NCI-H1417 treated with DMSO at 0.1 percent for 48 hours (cell line): Measurements from ENCODE around the gene DENND1A.
A peak's percentile ranks its signal among the peaks of the same experiment; 100 is the strongest.

Experiments used
- DNase-seq: peaks from one replicate; lab custom pipeline; 2025; lab: John Stamatoyannopoulos, UW

The DENND1A gene

DNA sequence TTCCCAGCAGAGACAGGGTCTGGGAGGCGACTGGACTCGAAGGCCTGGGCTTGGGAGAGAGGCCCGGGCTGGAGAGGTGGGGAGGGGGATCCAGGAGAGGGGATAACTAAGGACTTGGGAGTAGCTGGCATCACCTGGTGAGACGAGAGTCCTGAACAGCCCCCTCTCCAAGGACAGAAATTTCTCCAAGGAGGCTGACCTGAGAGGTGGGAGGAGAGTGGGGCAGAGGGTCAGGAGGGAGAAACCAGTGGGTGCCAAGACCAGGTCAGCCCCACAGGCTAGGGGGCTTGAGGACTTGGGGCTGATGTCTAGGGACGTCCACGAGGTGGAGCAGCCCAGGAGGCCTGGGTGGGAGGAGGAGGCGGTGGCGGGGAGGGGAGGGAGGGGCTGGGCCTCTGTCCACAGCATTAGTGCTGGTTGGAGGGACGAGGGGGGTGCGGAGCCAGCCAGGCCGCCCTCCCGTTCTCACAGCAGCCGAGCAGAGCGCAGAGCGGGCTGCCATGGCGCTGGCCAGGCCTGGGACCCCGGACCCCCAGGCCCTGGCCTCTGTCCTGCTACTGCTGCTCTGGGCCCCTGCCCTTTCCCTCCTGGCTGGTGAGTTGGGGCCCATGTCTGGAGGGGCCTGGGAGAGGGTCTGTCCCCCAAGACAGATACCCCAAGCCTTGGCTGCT is 574.0 kb downstream of the DENND1A start, which contains the start of gene CRB2:
Gene CRB2, plus strand, starts transcription at position 437 of the 671 bp plus-strand sequence. Its CDS starts 64 bp downstream, at position 501.
- no peak for DNase-seq

DNA sequence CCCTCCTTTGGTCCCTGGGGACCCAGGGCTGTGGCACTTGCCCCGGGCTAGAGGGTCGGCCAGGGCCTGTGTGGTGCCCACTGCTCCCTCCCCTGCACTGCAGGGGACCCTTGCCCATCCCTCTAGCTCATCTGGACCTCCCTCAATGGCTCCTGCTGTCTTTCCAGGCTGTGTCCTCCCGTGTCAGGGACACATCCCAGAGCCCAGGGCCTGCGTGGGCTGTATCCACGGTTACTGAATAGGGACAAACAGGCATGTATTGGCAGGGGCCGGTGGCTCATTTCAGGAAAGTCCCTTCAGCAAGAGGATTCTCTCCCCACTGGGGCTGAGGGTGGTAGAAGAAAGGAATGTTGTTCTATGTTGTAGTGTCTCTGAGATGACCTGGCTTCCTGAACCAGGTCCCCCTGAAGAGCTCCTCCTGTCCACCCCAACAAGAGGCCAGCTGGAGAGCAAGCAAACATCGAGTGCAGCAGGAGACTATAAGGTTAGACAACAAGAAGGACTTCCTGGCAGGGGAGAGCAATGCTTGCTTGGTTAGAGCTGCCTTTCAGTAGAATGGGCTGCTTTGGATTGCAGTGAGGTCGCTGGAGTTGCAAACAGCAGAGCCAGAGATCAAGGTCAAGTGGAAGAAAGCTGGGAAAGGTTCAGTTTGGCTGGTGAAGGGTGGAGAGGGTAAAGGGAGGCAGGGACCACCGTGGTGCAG is 575.0 kb downstream of the DENND1A start:
- no peak for DNase-seq

GRCh38 chr9:123353984-123354591 is 575.8 kb downstream of the DENND1A start:
- peak; percentile 37 for DNase-seq

GRCh38 chr9:123353041-123353440 is 576.9 kb downstream of the DENND1A start:
- DNase-seq = no peak

- no peak for DNase-seq
Measured at GRCh38 chr9:123350590-123351310, 579.2 kb downstream of the DENND1A start.

DNA sequence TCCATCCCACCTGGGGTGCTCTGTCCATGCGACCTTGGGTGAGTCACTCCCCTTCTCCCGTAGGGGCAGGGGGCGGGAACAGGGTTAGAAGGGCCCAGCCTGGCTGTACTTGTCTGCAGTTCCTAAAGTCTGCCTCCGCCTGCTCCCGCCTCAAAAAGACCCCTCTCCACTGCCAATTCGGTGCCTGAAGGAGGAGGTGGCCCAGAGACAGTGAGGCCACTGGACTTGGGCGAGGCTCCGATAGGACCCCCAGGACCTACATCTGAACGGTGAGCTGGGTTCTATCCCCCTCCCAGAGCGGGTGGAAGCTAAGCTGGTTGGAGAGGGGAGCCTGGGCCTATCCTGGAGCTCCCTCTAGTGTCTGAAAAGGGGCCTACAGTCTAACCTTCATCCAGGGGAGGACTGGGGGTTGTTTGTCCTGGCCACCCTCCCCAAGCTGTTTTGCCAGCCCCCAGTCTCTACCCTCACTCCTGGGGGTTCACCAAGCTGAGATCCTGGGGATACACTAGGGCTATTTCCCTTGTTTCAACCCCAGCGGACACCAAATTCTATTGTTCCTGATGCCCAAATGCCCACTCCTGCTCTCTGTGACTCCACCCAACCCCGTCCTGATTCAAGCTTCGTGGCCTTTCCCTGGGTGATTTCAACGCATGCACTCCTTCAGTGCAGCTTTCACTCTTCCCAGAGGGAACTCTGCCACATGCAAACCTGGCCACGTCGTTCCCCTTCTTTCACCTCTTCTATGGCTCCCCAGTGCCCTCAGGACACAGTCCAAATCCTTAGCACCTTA is 580.0 kb downstream of the DENND1A start:
- peak; percentile 62 for DNase-seq

DNA sequence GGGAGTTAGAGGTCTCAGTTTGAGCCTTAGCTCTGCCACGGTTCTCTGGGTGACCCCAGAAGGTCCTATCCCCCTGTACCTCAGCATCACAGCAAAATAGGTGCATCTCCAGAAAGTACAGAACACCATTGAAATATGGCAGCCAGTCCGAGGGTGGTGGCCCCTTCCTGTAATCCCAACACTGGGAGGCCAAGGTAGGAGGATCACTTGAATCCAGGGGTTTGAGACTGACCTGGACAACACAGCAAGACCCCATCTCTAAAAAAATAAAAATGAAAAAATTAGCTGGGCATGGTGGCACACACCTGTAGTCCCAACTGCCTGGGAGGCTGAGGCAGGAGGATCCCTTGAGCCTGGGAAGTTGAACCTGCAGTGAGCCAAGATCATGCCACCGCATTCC is 580.9 kb downstream of the DENND1A start:
- no peak for DNase-seq

- DNase-seq = no peak
Measured at GRCh38 chr9:123348317-123348992, 581.5 kb downstream of the DENND1A start.

- no peak for DNase-seq
Measured at GRCh38 chr9:123347289-123348060, 582.5 kb downstream of the DENND1A start.

DNA sequence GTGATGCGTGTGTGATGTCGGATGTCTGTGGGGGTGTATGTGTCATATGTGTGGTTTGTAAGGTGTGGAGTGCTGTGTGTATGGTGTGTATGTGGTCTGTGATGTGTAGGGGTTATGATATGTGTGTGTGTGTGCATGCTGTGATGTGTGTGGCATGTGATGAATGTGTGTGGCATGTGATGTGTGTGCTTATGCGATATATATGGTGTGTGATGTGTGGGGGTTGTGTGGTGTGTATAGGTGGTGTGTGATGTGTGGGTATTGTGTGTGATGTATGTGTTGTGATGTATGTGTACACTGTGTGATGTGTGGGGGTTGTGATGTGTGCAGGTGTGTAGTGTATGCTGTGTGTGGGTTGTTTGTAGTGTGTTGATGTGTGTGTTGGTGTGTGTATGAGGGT is 583.1 kb downstream of the DENND1A start:
- no peak for DNase-seq

DNA sequence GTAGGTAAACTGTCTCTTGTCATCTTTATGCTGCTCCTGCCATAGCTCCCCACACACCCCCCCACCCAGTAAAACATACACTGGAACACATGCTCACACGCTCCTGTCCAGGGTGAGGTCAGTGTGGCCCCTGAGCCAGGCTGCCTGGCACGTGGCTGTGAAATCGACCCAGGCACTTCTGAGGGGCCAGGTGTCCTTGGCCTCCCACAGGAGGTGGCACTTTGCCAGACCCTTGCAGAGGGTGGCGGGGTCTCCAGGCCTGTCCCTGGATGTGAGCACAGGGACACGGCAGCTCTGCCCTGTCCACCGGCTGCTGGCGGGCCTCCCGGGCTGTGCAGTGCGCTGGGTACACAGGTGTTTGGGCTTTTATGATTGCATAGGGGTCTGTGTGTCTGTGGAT is 583.9 kb downstream of the DENND1A start:
- no peak for DNase-seq

GRCh38 chr9:123345567-123345955 is 584.4 kb downstream of the DENND1A start:
- DNase-seq = no peak

- DNase-seq = no peak
Measured at GRCh38 chr9:123344192-123344949, 585.6 kb downstream of the DENND1A start.

- DNase-seq = no peak
Measured at GRCh38 chr9:123343443-123344191, 586.3 kb downstream of the DENND1A start.

DNA sequence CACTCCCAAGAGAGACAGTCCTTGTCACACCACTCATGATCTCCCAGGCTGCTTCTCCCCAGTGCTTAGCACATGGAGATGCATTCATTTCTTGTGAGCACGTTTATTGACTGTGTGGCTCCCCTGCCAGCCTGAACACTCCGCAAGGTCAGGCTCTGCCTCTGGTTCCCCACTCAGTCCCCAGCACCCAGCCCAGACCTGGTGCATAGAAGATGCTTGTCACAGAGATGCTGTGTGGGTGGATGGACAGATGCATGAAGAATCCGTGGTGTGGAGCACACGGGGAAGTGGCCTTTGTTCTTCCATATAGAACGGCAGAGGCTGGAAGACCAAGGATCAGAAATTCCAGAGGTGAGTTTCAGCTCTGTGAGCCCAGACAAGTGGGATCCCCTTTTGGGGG is 587.7 kb downstream of the DENND1A start:
- no peak for DNase-seq

GRCh38 chr9:123341816-123342215 is 588.1 kb downstream of the DENND1A start:
- DNase-seq = no peak

- DNase-seq = no peak
Measured at GRCh38 chr9:123339666-123340510, 590.0 kb downstream of the DENND1A start.
